Measurements from ENCODE around the gene ZYX. TPM values are rescaled to one million over a fixed set of nuclear protein-coding genes. Genes with fewer than 3 reads are reported as not detected.

ZYX gene
- total RNA-seq, 1 donor from 2014 or later = 86.2 TPM

DNA sequence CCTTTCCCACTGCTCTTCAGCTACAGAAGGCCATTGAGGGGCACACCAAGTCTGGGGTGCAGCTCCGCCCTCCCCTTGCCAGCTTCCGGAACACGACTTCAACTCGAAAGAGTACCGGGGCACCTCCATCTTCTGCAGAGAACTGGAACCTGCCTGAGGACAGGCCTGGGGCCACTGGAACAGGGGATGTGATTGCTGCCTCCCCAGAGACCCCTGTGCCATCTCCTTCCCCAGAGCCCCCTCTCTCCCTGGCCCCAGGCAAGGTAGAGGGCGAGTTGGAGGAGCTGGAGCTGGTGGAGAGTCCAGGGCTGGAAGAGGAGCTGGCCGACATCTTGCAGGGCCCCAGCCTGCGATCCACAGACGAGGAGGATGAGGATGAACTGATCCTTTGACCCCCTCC, 29.6 kb upstream of the ZYX start:
- Histone ChIP-seq H3K4me3 (no peak overlapping the region), H3K36me3 (no peaks in the 10 kb centered on the region), H3K4me1 (no peaks in the 10 kb centered on the region), H3K9me3 (no peaks in the 10 kb centered on the region), H3K27ac (no peak overlapping the region), H3K27me3 (no peaks in the 10 kb centered on the region)
- no peak for TF ChIP-seq POLR2A (IDR thresholded peaks at IDR 0.05)
- TF ChIP-seq, protein P1, sequence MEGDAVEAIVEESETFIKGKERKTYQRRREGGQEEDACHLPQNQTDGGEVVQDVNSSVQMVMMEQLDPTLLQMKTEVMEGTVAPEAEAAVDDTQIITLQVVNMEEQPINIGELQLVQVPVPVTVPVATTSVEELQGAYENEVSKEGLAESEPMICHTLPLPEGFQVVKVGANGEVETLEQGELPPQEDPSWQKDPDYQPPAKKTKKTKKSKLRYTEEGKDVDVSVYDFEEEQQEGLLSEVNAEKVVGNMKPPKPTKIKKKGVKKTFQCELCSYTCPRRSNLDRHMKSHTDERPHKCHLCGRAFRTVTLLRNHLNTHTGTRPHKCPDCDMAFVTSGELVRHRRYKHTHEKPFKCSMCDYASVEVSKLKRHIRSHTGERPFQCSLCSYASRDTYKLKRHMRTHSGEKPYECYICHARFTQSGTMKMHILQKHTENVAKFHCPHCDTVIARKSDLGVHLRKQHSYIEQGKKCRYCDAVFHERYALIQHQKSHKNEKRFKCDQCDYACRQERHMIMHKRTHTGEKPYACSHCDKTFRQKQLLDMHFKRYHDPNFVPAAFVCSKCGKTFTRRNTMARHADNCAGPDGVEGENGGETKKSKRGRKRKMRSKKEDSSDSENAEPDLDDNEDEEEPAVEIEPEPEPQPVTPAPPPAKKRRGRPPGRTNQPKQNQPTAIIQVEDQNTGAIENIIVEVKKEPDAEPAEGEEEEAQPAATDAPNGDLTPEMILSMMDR (IDR thresholded peaks at IDR 0.05) = no peak
- TF ChIP-seq POLR2AphosphoS5 (IDR thresholded peaks at IDR 0.05; ENCODE audit: insufficient read depth in 1 of 2, low read depth in 1 of 2) = no peak
- DNase-seq (ENCODE audit: extremely low spot score in 2 of 2) = no peak
- intact Hi-C loops (cut with DNase I) = no loop called here

DNA sequence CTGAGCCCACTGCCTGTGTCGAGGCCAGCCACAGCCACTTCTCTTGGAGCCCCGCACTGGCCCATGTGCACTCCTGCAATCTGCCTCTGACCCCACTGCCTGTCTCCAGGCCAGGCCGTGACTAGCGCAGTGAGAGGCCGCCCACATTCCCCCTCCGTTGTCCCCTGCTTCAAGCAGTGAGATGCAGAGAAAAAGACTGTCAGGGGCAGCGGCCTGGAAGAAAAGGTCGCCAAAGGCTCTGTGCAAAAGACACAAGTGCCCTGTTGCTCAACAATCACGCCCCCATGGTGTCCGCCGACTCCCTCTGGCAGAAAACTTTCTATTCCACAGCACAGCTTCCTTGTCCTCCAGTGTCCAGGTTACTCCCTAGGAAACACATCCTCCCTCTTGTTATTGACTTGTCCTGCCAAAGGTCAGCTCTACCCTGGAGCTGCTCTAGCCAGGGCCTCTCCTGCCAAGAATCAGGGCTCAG, 28.6 kb upstream of the ZYX start:
- DNase-seq (ENCODE audit: extremely low spot score in 2 of 2) = no peak
- no peak for TF ChIP-seq POLR2AphosphoS5 (IDR thresholded peaks at IDR 0.05; ENCODE audit: insufficient read depth in 1 of 2, low read depth in 1 of 2)
- TF ChIP-seq, protein P1 (IDR thresholded peaks at IDR 0.05) = no peak
- TF ChIP-seq POLR2A (IDR thresholded peaks at IDR 0.05) = no peak
- no peak overlapping the region for H3K27ac ChIP-seq
- H3K9me3 ChIP-seq = no peaks in the 10 kb centered on the region
- intact Hi-C loops (cut with DNase I) = no loop called here
- no peaks in the 10 kb centered on the region for H3K36me3 ChIP-seq
- no peaks in the 10 kb centered on the region for H3K4me1 ChIP-seq
- no peaks in the 10 kb centered on the region for H3K27me3 ChIP-seq
- no peak overlapping the region for H3K4me3 ChIP-seq

DNA sequence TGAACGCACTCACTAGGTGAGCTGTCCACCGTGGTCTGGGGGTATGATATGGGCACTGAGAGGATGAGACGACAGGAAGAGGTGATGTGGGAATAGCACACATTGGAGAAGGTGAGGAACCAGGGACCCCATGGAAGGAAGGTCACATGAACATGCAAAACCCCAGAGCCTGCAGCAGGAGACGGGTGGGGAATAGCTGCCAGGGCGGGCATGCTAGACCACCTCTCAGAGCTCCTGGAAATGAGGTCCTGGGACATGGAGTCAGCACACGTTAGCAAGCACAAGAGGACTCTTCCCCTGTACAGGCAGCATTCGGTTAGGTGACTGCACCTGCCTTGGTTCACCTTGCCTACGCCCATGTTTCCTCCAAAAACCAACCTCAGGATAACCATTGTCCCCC, 26.8 kb upstream of the ZYX start:
- TF ChIP-seq POLR2A (IDR thresholded peaks at IDR 0.05) = no peak
- no peak for TF ChIP-seq POLR2AphosphoS5 (IDR thresholded peaks at IDR 0.05; ENCODE audit: insufficient read depth in 1 of 2, low read depth in 1 of 2)
- TF ChIP-seq, protein P1 (IDR thresholded peaks at IDR 0.05) = no peak
- intact Hi-C loops (cut with DNase I) = no loop called here
- H3K9me3 ChIP-seq = no peaks in the 10 kb centered on the region
- H3K4me3 ChIP-seq = no peak overlapping the region
- H3K4me1 ChIP-seq = no peaks in the 10 kb centered on the region
- H3K27me3 ChIP-seq = no peaks in the 10 kb centered on the region
- H3K36me3 ChIP-seq = no peaks in the 10 kb centered on the region
- H3K27ac ChIP-seq = no peak overlapping the region
- no peak for DNase-seq (ENCODE audit: extremely low spot score in 2 of 2)

DNA sequence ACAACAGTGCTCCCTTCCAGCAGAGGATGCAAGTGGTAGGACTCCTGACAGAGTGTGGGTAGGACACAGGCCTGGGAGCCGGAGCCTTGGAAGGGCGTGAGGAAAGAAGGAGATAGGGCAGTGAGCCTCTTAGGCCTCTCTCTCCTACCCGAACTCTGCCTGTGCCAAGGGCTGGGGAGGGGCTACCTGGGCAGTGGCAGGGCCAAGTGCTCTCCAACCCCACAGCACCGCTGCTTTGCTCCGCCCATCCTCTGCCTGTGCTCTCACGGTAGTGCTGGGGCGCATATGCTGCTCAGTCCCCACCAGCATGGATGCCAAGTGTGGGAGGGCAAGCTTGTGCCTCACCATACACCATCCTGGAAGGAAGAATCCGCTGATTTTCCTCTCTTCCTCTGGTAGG, 26.2 kb upstream of the ZYX start:
- no peak overlapping the region for H3K4me3 ChIP-seq
- no peaks in the 10 kb centered on the region for H3K36me3 ChIP-seq
- no peak for DNase-seq (ENCODE audit: extremely low spot score in 2 of 2)
- intact Hi-C loops (cut with DNase I) = no loop called here
- no peaks in the 10 kb centered on the region for H3K9me3 ChIP-seq
- H3K4me1 ChIP-seq = no peaks in the 10 kb centered on the region
- H3K27ac ChIP-seq = no peak overlapping the region
- no peaks in the 10 kb centered on the region for H3K27me3 ChIP-seq
- TF ChIP-seq, protein P1 (IDR thresholded peaks at IDR 0.05) = no peak
- TF ChIP-seq POLR2AphosphoS5 (IDR thresholded peaks at IDR 0.05; ENCODE audit: insufficient read depth in 1 of 2, low read depth in 1 of 2) = no peak
- no peak for TF ChIP-seq POLR2A (IDR thresholded peaks at IDR 0.05)

DNA sequence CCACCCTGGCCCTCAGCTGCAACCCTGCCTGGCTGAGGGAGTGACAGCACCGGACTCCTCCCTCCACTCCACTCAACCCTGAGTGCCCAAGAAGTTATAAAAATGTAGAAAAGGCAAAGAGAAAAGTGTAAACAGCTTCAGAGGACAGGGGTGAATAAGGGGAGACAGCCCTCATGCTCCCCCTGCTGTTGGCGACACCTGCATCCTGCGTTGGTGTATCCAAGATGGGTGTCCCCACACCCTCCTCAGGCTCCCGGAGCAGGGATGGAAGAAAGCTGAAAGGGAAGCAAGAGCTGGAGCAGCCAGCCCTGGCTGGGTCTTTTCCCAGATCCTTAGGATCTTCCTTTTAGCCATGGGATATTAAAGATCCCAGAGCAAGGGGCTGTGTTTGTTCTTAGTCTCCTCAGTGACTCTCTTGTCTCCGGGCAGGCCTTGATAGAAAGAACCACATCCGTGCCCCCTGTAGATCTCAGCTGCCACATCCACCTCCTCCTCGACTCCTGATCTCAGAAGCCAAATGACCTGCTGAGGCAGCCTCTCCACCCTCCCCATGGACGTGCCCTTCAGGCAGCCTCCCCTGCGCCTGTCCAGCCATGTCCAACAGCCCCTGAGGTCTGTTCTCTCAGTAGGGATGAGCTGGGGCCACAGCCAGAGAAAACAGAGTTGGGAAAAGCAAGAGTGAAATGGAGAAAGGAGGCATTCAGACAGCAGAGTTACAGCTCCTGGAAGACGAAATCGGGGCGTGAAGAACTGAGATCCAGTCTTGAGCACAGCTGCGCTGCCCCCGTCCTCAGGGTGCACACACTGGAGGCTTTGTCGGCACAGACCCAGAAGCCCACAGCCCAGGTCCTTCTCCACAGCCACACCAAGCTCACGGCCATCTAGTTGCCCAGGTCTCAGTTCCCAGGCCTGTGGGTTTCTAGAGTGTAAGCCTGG, 25.4 kb upstream of the ZYX start:
- Histone ChIP-seq H3K36me3 (no peaks in the 10 kb centered on the region), H3K4me3 (no peak overlapping the region), H3K9me3 (no peaks in the 10 kb centered on the region), H3K27me3 (no peaks in the 10 kb centered on the region), H3K4me1 (no peaks in the 10 kb centered on the region), H3K27ac (no peak overlapping the region)
- TF ChIP-seq, protein P1 (IDR thresholded peaks at IDR 0.05) = no peak
- no peak for TF ChIP-seq POLR2AphosphoS5 (IDR thresholded peaks at IDR 0.05; ENCODE audit: insufficient read depth in 1 of 2, low read depth in 1 of 2)
- TF ChIP-seq POLR2A (IDR thresholded peaks at IDR 0.05) = no peak
- intact Hi-C loops (cut with DNase I) = no loop called here
- DNase-seq (ENCODE audit: extremely low spot score in 2 of 2) = no peak

All from vagina (tissue), 2 donors.